ENCODE data around the gene MPDZ. TPM values are rescaled to one million over a fixed set of nuclear protein-coding genes. Genes with fewer than 3 reads are reported as not detected.

MPDZ gene
- polyA plus RNA-seq, 1 donor from 2014 or later: not detected

- H3K4me1 Mint-ChIP-seq: no peaks in the 10 kb centered on the region
- no peaks in the 10 kb centered on the region for H3K36me3 Mint-ChIP-seq
- no peaks in the 10 kb centered on the region for H3K9me3 Mint-ChIP-seq
- H3K27ac Mint-ChIP-seq: no peak overlapping the region
- no peaks in the 10 kb centered on the region for H3K27me3 Mint-ChIP-seq
- H3K4me3 Mint-ChIP-seq: no peak overlapping the region
These were observed 165.7 kb downstream of the MPDZ start for GRCh38 chr9:13113751-13114150.

GRCh38 chr9:13113216-13113615 is 166.3 kb downstream of the MPDZ start:
- H3K4me3 Mint-ChIP-seq: no peak overlapping the region
- no peaks in the 10 kb centered on the region for H3K36me3 Mint-ChIP-seq
- no peaks in the 10 kb centered on the region for H3K4me1 Mint-ChIP-seq
- no peaks in the 10 kb centered on the region for H3K27me3 Mint-ChIP-seq
- H3K27ac Mint-ChIP-seq: no peak overlapping the region
- no peaks in the 10 kb centered on the region for H3K9me3 Mint-ChIP-seq

DNA sequence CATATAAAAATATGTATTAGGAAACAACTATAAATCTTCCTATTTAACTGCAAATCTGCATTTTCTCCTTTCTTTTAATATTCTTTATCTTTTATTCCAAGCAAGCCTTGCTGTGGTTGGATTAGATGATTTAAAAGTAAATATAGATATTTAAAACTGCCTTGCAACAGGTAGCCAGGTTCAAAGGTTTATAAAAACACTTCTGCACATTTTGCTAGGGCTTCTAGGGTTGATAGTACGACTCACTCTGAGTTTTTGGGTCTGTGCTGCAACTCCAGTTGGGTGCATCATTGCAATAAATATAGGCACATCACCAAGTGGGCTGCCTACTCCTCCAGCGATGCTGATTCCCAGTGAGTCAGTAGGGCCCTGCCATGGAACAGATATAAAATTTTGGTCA is 167.7 kb downstream of the MPDZ start:
- no peaks in the 10 kb centered on the region for H3K36me3 Mint-ChIP-seq
- H3K4me3 Mint-ChIP-seq: no peak overlapping the region
- no peaks in the 10 kb centered on the region for H3K4me1 Mint-ChIP-seq
- H3K27me3 Mint-ChIP-seq: no peaks in the 10 kb centered on the region
- no peaks in the 10 kb centered on the region for H3K9me3 Mint-ChIP-seq
- no peak overlapping the region for H3K27ac Mint-ChIP-seq

DNA sequence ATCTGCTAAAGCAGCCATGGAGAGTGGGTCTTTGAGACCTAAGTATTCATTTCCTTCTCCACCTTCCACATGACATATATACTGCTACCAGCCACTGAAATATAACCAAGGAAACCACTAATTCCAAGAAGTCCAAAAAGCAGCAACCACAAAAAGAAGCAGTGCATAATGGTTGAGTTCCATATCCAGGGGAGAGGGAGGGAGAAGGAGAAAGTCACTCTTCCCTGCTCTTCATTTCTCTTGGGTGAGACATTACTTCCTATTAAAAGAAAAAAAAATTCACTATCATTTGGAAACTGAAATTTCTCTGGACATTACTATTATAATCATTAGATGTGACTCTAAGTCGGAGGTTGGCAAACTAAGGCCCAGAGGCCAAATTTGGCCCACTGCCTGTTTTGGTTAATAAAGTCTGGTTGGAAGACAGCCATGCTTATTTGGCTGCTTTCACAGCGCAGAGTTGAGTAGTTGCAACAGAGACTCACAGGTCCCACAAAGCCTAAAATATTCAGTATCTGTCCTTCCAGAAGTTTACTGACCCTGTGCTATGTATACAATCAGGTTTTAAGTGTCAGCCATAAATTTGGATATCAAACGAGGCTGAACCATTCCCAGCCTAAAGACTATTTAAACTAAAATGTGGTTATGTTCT is 168.6 kb downstream of the MPDZ start:
- H3K9me3 Mint-ChIP-seq: no peaks in the 10 kb centered on the region
- no peaks in the 10 kb centered on the region for H3K36me3 Mint-ChIP-seq
- no peak overlapping the region for H3K4me3 Mint-ChIP-seq
- H3K27ac Mint-ChIP-seq: no peak overlapping the region
- H3K4me1 Mint-ChIP-seq: no peaks in the 10 kb centered on the region
- H3K27me3 Mint-ChIP-seq: no peaks in the 10 kb centered on the region

DNA sequence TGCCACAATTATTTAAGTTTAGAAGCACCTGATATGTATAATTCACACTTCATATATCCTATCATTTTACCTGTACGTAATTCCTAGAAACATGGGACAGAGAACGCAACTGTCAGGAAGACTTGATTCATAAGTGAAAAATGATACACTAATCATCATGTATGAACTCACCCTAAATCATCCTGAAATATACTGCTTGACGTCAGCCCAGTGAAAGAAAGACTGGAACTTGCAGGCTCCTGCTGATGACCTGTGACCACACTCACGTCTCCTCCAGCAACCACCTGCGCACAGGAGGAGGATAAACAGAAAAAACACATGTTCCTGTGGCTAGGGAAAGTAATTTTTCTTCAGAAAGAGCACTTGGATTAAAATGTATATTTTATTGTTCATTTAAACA is 169.7 kb downstream of the MPDZ start:
- Mint-ChIP-seq H3K9me3 (no peaks in the 10 kb centered on the region), H3K36me3 (no peaks in the 10 kb centered on the region), H3K27ac (no peak overlapping the region), H3K4me1 (no peaks in the 10 kb centered on the region), H3K4me3 (no peak overlapping the region), H3K27me3 (no peaks in the 10 kb centered on the region)

- H3K9me3 Mint-ChIP-seq: peaks cover 0 to 3% (median 0%) of the 10 kb centered on the region in 3 donors
- H3K27me3 Mint-ChIP-seq: no peaks in the 10 kb centered on the region
- H3K36me3 Mint-ChIP-seq: peaks cover 1% of the 10 kb centered on the region
- no peak overlapping the region for H3K4me3 Mint-ChIP-seq
- no peak overlapping the region for H3K27ac Mint-ChIP-seq
- H3K4me1 Mint-ChIP-seq: no peaks in the 10 kb centered on the region
These were observed 172.5 kb downstream of the MPDZ start for GRCh38 chr9:13107008-13107407.

DNA sequence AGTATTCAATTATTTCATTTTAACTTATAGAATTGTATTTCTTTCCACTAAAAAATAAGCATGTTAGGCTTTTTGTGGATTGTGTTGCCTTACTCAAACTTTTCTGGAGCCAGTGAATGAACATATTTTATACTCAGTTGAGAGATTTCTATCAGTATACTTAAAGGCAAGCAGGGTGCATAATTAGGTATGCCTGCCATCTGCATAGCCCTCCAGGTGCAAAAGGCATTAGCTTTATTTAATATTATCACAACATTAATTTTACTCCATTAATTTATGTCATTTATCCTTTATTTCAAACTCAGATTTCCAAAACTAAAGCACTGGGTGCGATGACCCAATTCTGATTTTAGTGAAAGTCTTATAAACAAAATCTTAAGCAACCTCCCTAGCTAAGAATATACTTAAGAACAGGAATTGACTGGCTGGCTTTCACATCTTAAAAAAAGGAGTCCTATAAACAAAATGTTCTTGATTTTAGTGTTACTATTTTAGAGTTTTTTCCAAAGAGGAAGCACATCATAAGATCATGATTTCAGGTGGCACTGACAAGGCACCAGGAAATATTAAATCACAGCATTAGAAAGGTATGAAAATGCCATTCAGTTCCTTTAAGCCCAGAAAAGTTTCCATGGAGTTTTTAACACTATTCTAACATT is 178.4 kb downstream of the MPDZ start:
- H3K27ac Mint-ChIP-seq: no peak overlapping the region
- peaks cover 1% of the 10 kb centered on the region for H3K36me3 Mint-ChIP-seq
- H3K4me3 Mint-ChIP-seq: no peak overlapping the region
- H3K27me3 Mint-ChIP-seq: no peaks in the 10 kb centered on the region
- peaks cover 0 to 3% (median 0%) of the 10 kb centered on the region in 3 donors for H3K9me3 Mint-ChIP-seq
- no peaks in the 10 kb centered on the region for H3K4me1 Mint-ChIP-seq

DNA sequence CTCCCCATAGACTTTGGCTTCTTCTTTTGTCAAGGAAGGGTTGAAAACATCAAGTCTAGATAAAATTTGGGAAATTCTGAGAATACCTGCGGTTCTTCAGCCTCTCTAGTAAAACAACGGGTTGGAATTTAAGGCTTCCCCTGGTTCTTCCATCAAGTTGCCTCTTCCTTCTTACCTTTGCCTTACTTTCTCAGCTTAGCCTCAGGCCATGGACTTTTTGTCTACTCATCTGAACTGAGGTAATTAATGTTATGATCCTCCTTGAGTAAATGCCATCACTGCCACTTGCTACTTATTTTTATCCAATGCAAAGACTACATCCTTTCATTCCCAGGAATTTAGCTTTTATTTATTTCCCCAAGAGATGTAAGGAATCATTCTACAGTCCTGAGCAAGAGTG is 184.4 kb downstream of the MPDZ start:
- Mint-ChIP-seq H3K9me3 (peaks cover 0 to 3% (median 2%) of the 10 kb centered on the region in 3 donors), H3K4me3 (no peak overlapping the region), H3K27ac (no peak overlapping the region), H3K36me3 (no peaks in the 10 kb centered on the region), H3K4me1 (peaks cover 0 to 2% (median 0%) of the 10 kb centered on the region in 3 donors), H3K27me3 (no peaks in the 10 kb centered on the region)

DNA sequence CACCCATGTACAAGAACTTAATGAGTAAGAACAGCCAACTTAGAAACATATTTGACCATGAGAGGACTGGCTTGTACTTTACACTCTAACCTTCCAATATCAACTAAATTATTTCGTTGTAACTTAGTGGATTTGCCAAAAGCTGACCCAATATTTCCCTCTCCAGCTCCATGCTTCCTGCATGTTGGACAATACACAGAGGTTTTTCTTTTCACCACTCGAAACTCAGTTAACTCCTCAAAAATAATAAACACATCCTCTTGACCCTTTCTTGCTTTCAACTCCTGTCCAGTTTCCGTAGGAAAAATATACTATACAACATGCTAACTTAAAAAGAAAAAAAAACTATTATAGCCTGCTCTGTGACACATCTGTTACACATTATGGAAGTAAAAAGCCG is 188.9 kb downstream of the MPDZ start:
- Mint-ChIP-seq H3K27ac (no peak overlapping the region), H3K9me3 (peaks cover 0 to 3% (median 2%) of the 10 kb centered on the region in 3 donors), H3K4me1 (peaks cover 0 to 2% (median 0%) of the 10 kb centered on the region in 3 donors), H3K27me3 (no peaks in the 10 kb centered on the region), H3K4me3 (no peak overlapping the region), H3K36me3 (no peaks in the 10 kb centered on the region)

DNA sequence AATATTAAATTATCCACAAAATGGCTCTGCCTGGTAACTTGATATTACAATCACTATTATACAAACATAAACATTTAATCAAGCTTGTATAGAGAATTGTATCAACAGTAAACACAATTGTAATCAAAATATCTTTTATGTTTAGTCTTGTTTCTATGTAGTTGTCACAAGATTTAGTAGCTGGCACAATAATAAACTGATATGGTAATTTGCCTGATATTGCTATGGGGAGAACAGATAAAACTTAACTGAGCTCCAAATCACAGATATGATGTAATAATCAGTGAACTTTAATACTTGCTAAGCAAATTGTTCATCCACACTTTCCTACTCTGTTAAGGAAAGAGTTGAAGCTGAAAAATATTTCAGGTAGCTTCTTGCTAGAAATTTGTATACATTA is 189.8 kb downstream of the MPDZ start:
- Mint-ChIP-seq H3K4me1 (peaks cover 0 to 2% (median 0%) of the 10 kb centered on the region in 3 donors), H3K4me3 (no peak overlapping the region), H3K27me3 (no peaks in the 10 kb centered on the region), H3K9me3 (peaks cover 0 to 2% (median 0%) of the 10 kb centered on the region in 3 donors), H3K36me3 (no peaks in the 10 kb centered on the region), H3K27ac (no peak overlapping the region)

DNA sequence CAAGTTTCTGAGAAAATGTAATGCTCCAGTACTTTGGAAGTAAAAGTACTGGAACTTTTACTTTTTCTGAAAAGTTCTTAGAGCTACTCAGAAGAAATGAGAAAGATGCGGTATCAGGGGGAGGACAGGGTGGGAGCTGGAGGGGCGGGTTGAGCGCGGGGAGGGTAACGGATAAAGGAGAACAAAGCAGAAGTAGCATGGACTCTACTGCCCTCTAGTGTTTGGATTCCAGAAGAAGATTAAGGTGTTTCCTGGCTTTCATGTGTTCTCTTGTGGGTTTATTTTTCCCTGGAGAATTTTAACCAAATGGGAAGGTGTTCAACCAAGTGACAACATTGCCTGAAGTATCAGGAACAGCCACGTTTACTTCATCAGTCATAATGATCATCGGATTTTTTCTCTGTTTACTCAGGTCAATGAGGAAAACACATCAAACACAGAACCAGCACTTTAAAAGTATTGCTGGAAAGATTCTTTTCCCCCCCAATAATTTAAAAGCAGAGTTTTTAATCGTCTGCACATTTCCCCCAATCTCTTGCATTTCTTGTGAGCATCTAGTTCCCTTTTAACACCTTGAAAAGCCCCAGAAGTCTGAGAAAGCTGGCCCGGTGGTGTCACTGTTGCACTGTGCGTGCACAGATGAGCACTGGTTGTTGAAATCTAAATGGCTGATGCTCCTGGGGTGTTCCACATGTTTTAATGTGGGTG is 190.6 kb downstream of the MPDZ start:
- Mint-ChIP-seq H3K9me3 (peaks cover 0 to 2% (median 0%) of the 10 kb centered on the region in 3 donors), H3K27me3 (no peaks in the 10 kb centered on the region)

DNA sequence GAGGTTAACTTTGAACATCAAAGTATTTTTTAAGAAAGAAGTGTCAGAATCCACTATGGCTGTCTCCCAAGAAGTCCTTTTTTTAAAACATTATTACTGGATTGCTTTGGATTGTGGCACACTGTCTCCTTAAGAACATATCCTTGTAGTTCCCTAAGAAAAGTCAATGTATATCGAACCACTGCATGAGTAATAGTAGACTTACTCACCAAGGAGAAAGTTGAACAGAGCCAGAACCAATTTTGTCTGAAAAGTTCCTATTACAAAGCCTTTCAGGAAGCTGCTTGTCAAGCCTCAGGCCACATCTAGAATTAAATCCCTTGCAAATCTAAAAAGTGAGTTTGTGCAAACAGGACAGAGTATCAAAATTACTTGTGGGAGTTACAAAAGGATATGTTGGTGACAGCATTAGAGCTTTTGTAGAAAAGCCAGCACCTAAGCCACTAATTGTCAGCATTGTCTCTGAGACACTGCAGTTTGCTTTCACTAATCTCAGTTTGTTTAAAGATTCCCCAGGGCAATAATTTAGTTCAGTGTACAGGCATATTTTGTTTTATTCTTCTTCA is 195.4 kb downstream of the MPDZ start:
- Mint-ChIP-seq H3K36me3 (no peaks in the 10 kb centered on the region), H3K9me3 (peaks cover 0 to 17% (median 0%) of the 10 kb centered on the region in 3 donors), H3K4me1 (no peaks in the 10 kb centered on the region), H3K4me3 (no peak overlapping the region), H3K27me3 (no peaks in the 10 kb centered on the region), H3K27ac (no peak overlapping the region)

More for the DNA sequence above, 190.6 kb downstream of the MPDZ start:
- Mint-ChIP-seq H3K36me3 (no peaks in the 10 kb centered on the region), H3K27ac (no peak overlapping the region), H3K4me1 (no peaks in the 10 kb centered on the region), H3K4me3 (no peak overlapping the region)

- Mint-ChIP-seq H3K9me3 (peaks cover 0 to 17% (median 0%) of the 10 kb centered on the region in 3 donors), H3K4me1 (no peaks in the 10 kb centered on the region), H3K27ac (no peak overlapping the region), H3K4me3 (no peak overlapping the region), H3K36me3 (no peaks in the 10 kb centered on the region), H3K27me3 (no peaks in the 10 kb centered on the region)
These were observed 196.1 kb downstream of the MPDZ start for GRCh38 chr9:13083366-13083765.

DNA sequence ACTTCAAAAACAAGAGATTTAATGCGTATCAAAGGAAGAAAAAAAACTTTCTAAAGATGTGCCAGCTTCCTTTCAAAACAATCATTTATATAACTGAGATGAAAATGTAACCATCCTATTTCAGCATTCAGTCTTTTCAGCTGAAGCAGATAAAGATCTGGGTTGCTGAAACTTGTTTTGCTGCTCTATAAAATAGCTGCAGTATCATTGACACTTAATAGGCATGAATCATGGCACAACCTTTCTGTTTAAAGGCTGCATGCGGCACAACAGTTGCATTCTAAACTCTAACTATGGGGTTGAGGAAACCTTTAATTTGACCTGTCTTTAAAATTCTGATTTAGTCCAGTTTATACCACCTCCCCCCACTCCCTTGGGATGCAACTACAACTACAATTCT is 196.7 kb downstream of the MPDZ start:
- Mint-ChIP-seq H3K27me3 (no peaks in the 10 kb centered on the region), H3K36me3 (no peaks in the 10 kb centered on the region), H3K4me1 (no peaks in the 10 kb centered on the region), H3K9me3 (peaks cover 0 to 17% (median 1%) of the 10 kb centered on the region in 3 donors), H3K27ac (no peak overlapping the region), H3K4me3 (no peak overlapping the region)

GRCh38 chr9:13078164-13078563 is 201.3 kb downstream of the MPDZ start:
- Mint-ChIP-seq H3K27ac (no peak overlapping the region), H3K4me3 (no peak overlapping the region), H3K36me3 (no peaks in the 10 kb centered on the region), H3K9me3 (peaks cover 0 to 27% (median 6%) of the 10 kb centered on the region in 3 donors), H3K27me3 (no peaks in the 10 kb centered on the region), H3K4me1 (no peaks in the 10 kb centered on the region)

All from IgD-negative memory B cell (primary cell).